Measurements from ENCODE around the gene LTBP1. TPM values are rescaled to one million over a fixed set of nuclear protein-coding genes. Genes with fewer than 3 reads are reported as not detected.
"Not testable (repeated sequence)": the region's sequence is repeated elsewhere in the genome, so short reads cannot be mapped to it uniquely, and the experiment has no call there.

Gene LTBP1
- total RNA-seq, 4 donors from 2014 or later = 8.7 to 18.7 (median 13.0) TPM

GRCh38 chr2:33223856-33224255 is 277.1 kb downstream of the LTBP1 start:
- peaks cover 10% of the 10 kb centered on the region for H3K4me1 ChIP-seq
- no peaks in the 10 kb centered on the region for H3K36me3 ChIP-seq
- 82% methylated on average over 4 of the region's 4 CpGs for WGBS
- no peaks in the 10 kb centered on the region for H3K27me3 ChIP-seq
- H3K4me3 ChIP-seq = no peak overlapping the region
- no peaks in the 10 kb centered on the region for H3K9me3 ChIP-seq
- no peak overlapping the region for H3K27ac ChIP-seq
- no peak for TF ChIP-seq POLR2AphosphoS5 (IDR thresholded peaks at IDR 0.05)
- TF ChIP-seq POLR2A (IDR thresholded peaks at IDR 0.05) = no peak
- no peak for TF ChIP-seq EP300 (IDR thresholded peaks at IDR 0.05)
- DNase-seq (ENCODE audit: low spot score in 2 of 2) = no peak

- Histone ChIP-seq H3K4me1 (peaks cover 9% of the 10 kb centered on the region), H3K9me3 (no peaks in the 10 kb centered on the region), H3K27ac (no peak overlapping the region), H3K27me3 (no peaks in the 10 kb centered on the region), H3K36me3 (no peaks in the 10 kb centered on the region), H3K4me3 (no peak overlapping the region)
- TF ChIP-seq, protein P1, sequence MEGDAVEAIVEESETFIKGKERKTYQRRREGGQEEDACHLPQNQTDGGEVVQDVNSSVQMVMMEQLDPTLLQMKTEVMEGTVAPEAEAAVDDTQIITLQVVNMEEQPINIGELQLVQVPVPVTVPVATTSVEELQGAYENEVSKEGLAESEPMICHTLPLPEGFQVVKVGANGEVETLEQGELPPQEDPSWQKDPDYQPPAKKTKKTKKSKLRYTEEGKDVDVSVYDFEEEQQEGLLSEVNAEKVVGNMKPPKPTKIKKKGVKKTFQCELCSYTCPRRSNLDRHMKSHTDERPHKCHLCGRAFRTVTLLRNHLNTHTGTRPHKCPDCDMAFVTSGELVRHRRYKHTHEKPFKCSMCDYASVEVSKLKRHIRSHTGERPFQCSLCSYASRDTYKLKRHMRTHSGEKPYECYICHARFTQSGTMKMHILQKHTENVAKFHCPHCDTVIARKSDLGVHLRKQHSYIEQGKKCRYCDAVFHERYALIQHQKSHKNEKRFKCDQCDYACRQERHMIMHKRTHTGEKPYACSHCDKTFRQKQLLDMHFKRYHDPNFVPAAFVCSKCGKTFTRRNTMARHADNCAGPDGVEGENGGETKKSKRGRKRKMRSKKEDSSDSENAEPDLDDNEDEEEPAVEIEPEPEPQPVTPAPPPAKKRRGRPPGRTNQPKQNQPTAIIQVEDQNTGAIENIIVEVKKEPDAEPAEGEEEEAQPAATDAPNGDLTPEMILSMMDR (IDR thresholded peaks at IDR 0.05) = no peak
- TF ChIP-seq POLR2AphosphoS5 (IDR thresholded peaks at IDR 0.05) (no peak), POLR2A (IDR thresholded peaks at IDR 0.05) (no peak), EP300 (IDR thresholded peaks at IDR 0.05) (no peak)
- DNase-seq (ENCODE audit: low spot score in 2 of 2) = no peak
- WGBS = 94% methylated on average over 2 of the region's 2 CpGs
These were observed 278.6 kb downstream of the LTBP1 start for GRCh38 chr2:33225350-33225749.

GRCh38 chr2:33226546-33226945 is 279.8 kb downstream of the LTBP1 start:
- WGBS = 96% methylated on average over 4 of the region's 4 CpGs
- Histone ChIP-seq H3K9me3 (no peaks in the 10 kb centered on the region), H3K27ac (no peak overlapping the region), H3K4me3 (no peak overlapping the region), H3K36me3 (no peaks in the 10 kb centered on the region), H3K4me1 (no peaks in the 10 kb centered on the region), H3K27me3 (no peaks in the 10 kb centered on the region)
- no peak for DNase-seq (ENCODE audit: low spot score in 2 of 2)
- TF ChIP-seq POLR2A (IDR thresholded peaks at IDR 0.05) = no peak
- TF ChIP-seq, protein P1 (IDR thresholded peaks at IDR 0.05) = no peak
- no peak for TF ChIP-seq POLR2AphosphoS5 (IDR thresholded peaks at IDR 0.05)
- TF ChIP-seq EP300 (IDR thresholded peaks at IDR 0.05) = no peak

DNA sequence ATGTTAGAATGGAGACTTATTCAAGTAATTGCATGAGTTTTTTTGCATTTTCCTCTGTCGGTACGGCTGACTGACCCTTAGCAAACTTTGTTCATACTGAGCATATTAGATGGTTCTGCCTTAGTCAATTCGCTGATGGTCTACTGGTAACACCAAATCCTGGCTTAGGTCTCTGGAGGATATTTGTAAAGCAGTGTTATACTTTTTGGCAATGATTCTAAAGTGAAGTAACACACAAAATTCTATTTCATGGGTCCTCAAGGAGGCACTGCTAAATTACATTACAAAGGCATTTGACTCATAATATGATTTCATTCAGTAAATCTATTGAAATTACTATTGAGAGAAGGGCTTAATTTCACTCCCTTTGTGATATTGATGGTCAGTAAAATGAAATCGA is 282.9 kb downstream of the LTBP1 start:
- WGBS = 93% methylated on average over 4 of the region's 4 CpGs
- H3K36me3 ChIP-seq = no peaks in the 10 kb centered on the region
- H3K9me3 ChIP-seq = no peaks in the 10 kb centered on the region
- no peaks in the 10 kb centered on the region for H3K4me1 ChIP-seq
- DNase-seq (ENCODE audit: low spot score in 2 of 2) = no peak
- H3K27me3 ChIP-seq = no peaks in the 10 kb centered on the region
- no peak overlapping the region for H3K27ac ChIP-seq
- no peak for TF ChIP-seq EP300 (IDR thresholded peaks at IDR 0.05)
- no peak for TF ChIP-seq POLR2A (IDR thresholded peaks at IDR 0.05)
- no peak overlapping the region for H3K4me3 ChIP-seq

DNA sequence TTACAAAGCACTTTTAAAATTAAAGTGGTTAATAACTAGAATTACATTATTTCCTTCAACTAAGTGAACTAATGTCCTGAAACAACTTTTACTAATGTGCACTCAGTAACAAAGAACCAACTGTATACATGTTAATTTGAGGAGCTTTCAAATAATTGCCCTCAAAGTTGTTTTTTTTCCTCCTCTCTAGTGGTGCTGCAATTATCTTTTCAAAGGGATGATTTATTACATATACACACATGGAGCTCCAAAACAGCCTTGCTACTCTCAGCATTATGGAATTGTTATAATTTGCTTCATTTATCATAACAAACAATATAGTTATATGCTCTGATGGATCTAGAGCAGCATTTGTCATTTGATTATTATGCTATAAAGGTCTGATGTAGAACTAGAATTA is 283.4 kb downstream of the LTBP1 start:
- no peaks in the 10 kb centered on the region for H3K36me3 ChIP-seq
- H3K9me3 ChIP-seq = no peaks in the 10 kb centered on the region
- TF ChIP-seq, protein P1 (IDR thresholded peaks at IDR 0.05) = no peak
- TF ChIP-seq EP300 (IDR thresholded peaks at IDR 0.05) = no peak
- TF ChIP-seq POLR2A (IDR thresholded peaks at IDR 0.05) = no peak
- no peak for TF ChIP-seq POLR2AphosphoS5 (IDR thresholded peaks at IDR 0.05)
- H3K27ac ChIP-seq = no peak overlapping the region
- no peaks in the 10 kb centered on the region for H3K4me1 ChIP-seq
- no peak for DNase-seq (ENCODE audit: low spot score in 2 of 2)
- H3K4me3 ChIP-seq = no peak overlapping the region
- no peaks in the 10 kb centered on the region for H3K27me3 ChIP-seq

GRCh38 chr2:33230842-33231241 is 284.1 kb downstream of the LTBP1 start:
- 82% methylated on average over 7 of the region's 7 CpGs for WGBS
- DNase-seq (ENCODE audit: low spot score in 2 of 2) = no peak
- no peaks in the 10 kb centered on the region for H3K9me3 ChIP-seq
- no peaks in the 10 kb centered on the region for H3K36me3 ChIP-seq
- TF ChIP-seq POLR2A (IDR thresholded peaks at IDR 0.05) (no peak), EP300 (IDR thresholded peaks at IDR 0.05) (no peak), POLR2AphosphoS5 (IDR thresholded peaks at IDR 0.05) (no peak)
- TF ChIP-seq, protein P1 (IDR thresholded peaks at IDR 0.05) = no peak
- no peak overlapping the region for H3K4me3 ChIP-seq
- no peaks in the 10 kb centered on the region for H3K27me3 ChIP-seq
- H3K4me1 ChIP-seq = no peaks in the 10 kb centered on the region
- no peak overlapping the region for H3K27ac ChIP-seq

- 100% methylated on average over 1 of the region's 1 CpG for WGBS
- not testable (repeated sequence) for H3K27ac ChIP-seq; H3K36me3 ChIP-seq; H3K4me1 ChIP-seq; H3K27me3 ChIP-seq; H3K9me3 ChIP-seq; DNase-seq (ENCODE audit: low spot score in 2 of 2); H3K4me3 ChIP-seq
These were observed 288.8 kb downstream of the LTBP1 start for GRCh38 chr2:33235559-33235958.

Data from suprapubic skin (tissue), 4 donors.